HepG2 (cell line): ENCODE results near the gene GRK4. TPM values are rescaled to one million over a fixed set of nuclear protein-coding genes. Genes with fewer than 3 reads are reported as not detected.
"Not testable (repeated sequence)": the region's sequence is repeated elsewhere in the genome, so short reads cannot be mapped to it uniquely, and the experiment has no call there.

Experiments
- ATAC-seq: fragments of 200-7000 bp; cut with Tn5 transposase; 3 replicates; pipeline ENCODE4 v1.9.1; 2020; ENCODE audit warnings: mild to moderate bottlenecking, moderate library complexity
- BruUV-seq: library from RNA; stranded (reverse); fragments of 400-500 nt; replicated peaks from 2 replicates; lab custom pipeline; 2021; lab: Mats Ljungman, UMichigan
- CTCF ChIA-PET: fragments of 300-600 bp; formaldehyde crosslinking; extraction: SDS; loops from one replicate; lab custom pipeline; 2021; ENCODE audit warnings: low total read pairs, inconsistent platforms, low intra/inter-chr PET ratio; lab: Yijun Ruan, JAX
- POLR2A ChIA-PET: fragments of 350-600 bp; sonication (Branson Sonifier 250); formaldehyde crosslinking; loops from one replicate; lab custom pipeline; 2020; ENCODE audit warnings: antibody characterized with exemption, inconsistent platforms; lab: Yijun Ruan, JAX
- DNase-seq: peaks from one replicate; pipeline ENCODE4 v3.0.0-alpha.2; 2015; ENCODE audit warnings: low spot score
- FAIRE-seq: peaks from 3 replicates; lab custom pipeline; 2011; peaks lifted over from hg19 to GRCh38; lab: Jason Lieb, UNC
- H2AFZ ChIP-seq: one replicate; pipeline ENCODE4 v1.6.1; 2011; ENCODE audit warnings: low read length, inconsistent platforms
- H3K27ac ChIP-seq: fragments of 300-600 bp; 3 replicates; pipeline ENCODE4 v1.8.0; 2011; ENCODE audit warnings: mixed run types, mild to moderate bottlenecking, mixed read lengths, low read length, inconsistent platforms; ENCODE audit not compliant: insufficient read depth; ENCODE audit errors: extremely low read length
- H3K27me3 ChIP-seq, 2 experiments: fragments of 200-600 bp in 1 of 2; 2 replicates in 1 of 2; 3 replicates in 1 of 2; pipeline versions ENCODE4 v1.6.0 to v1.8.0; 2011; ENCODE audit warnings: low read length in 2 of 2, mild to moderate bottlenecking in 2 of 2, moderate library complexity in 2 of 2, inconsistent platforms in 1 of 2; ENCODE audit not compliant: insufficient read depth in 2 of 2, control insufficient read depth in 1 of 2
- H3K36me3 ChIP-seq, 2 experiments: fragments of 200-600 bp in 1 of 2; replicated peaks in 1 of 2; 2 replicates in 1 of 2; 3 replicates in 1 of 2; pipeline versions ENCODE4 v1.5.1 to v1.8.0; 2011; ENCODE audit warnings: low read length in 2 of 2, inconsistent platforms in 1 of 2; ENCODE audit not compliant: insufficient read depth in 2 of 2, control insufficient read depth in 1 of 2
- H3K4me1 ChIP-seq: 2 replicates; pipeline ENCODE4 v1.5.1; 2012; ENCODE audit warnings: low read length, inconsistent platforms; ENCODE audit not compliant: insufficient read depth
- H3K4me2 ChIP-seq: 2 replicates; pipeline ENCODE4 v1.6.0; 2011; ENCODE audit warnings: low read depth, low read length, inconsistent platforms
- H3K4me3 ChIP-seq, 3 experiments: fragments of 200-600 bp in 1 of 3; sonication (generic), shearing (Covaris generic) in 1 of 3; replicated peaks in 1 of 3; 2 replicates each; pipeline ENCODE4 v1.5.1; 2011 to 2016; ENCODE audit warnings: low read length in 3 of 3, inconsistent platforms in 2 of 3, low read depth in 2 of 3, mild to moderate bottlenecking in 2 of 3, control low read depth in 1 of 3, mixed read lengths in 1 of 3; ENCODE audit not compliant: insufficient read depth in 1 of 3
- H3K79me2 ChIP-seq: one replicate; pipeline ENCODE4 v1.6.1; 2011; ENCODE audit warnings: low read length, inconsistent platforms; ENCODE audit not compliant: insufficient read depth
- H3K9ac ChIP-seq: 2 replicates; pipeline ENCODE4 v1.6.0; 2011; ENCODE audit warnings: mild to moderate bottlenecking, low read depth, low read length, inconsistent platforms; ENCODE audit not compliant: insufficient read depth
- H3K9me3 ChIP-seq: 2 replicates; pipeline ENCODE4 v1.5.1; 2012; ENCODE audit warnings: mild to moderate bottlenecking, low read length
- H4K20me1 ChIP-seq: 2 replicates; pipeline ENCODE4 v1.6.0; 2011; ENCODE audit warnings: inconsistent platforms, mild to moderate bottlenecking, low read length, moderate library complexity; ENCODE audit not compliant: insufficient read depth
- ZNF431 ChIP-seq: sonication (generic); formaldehyde crosslinking; IDR thresholded peaks from 2 replicates; pipeline ENCODE4 v1.9.0; 2022; ENCODE audit warnings: missing genetic modification reagents, low read depth, mild to moderate bottlenecking, borderline replicate concordance
- WGBS: methylation state at CpG from one replicate; pipeline ENCODE4 v1.1.6; 2017; ENCODE audit warnings: low lambda C conversion rate; 5-methylcytosine and 5-hydroxymethylcytosine counted together
- in situ Hi-C: cut with HindIII; loops from 2 replicates; pipeline ENCODE4 v1.10.0; 2017; ENCODE audit warnings: low pct_unique_long_range_greater_than_20kb; ENCODE audit not compliant: extremely low pct_ligation_motif_present
- intact Hi-C: fragments of 100-400 bp; cut with micrococcal nuclease; formaldehyde crosslinking; loops from one replicate; pipeline ENCODE4 v1.10.0; 2022; ENCODE audit not compliant: unreplicated experiment
- polyA plus RNA-seq, 8 experiments: library from polyadenylated mRNA; depleted of rRNA in 3 of 8; stranded (reverse) in 7 of 8; unstranded in 1 of 8; fragments of >200 nt; fragmentation: Illumina TruSeq in 4 of 8; extraction: Trizol in 4 of 8; gene quantifications; 2 replicates each; pipeline versions ENCODE4 v1.2.1 to v1.2.3, GENCODE V29; 2011 to 2016; ENCODE audit warnings: low read depth in 4 of 8, missing spikeins in 1 of 8, mixed read lengths in 1 of 8; ENCODE audit not compliant: insufficient read depth in 1 of 8
- total RNA-seq, 5 experiments: library from RNA; depleted of rRNA; stranded (reverse); fragments of >200 nt; fragmentation: Illumina TruSeq; extraction: Trizol; gene quantifications; 2 replicates each; pipeline ENCODE4 v1.2.3, GENCODE V29; 2016; ENCODE audit warnings: low read depth in 1 of 5
- TF ChIP-seq, protein P1 (sequence below), 2 experiments: fragments of 450-650 bp in 1 of 2; sonication (generic) in 1 of 2; formaldehyde crosslinking in 1 of 2; IDR thresholded peaks; 2 replicates each; pipeline versions ENCODE4 v1.6.1 to v1.8.0; 2016 to 2022; ENCODE audit warnings: antibody characterized with exemption in 1 of 2, mild to moderate bottlenecking in 1 of 2, missing genetic modification reagents in 1 of 2

The GRK4 gene
- total and polyA plus RNA-seq, 2 of the 13 experiments (the other 11 are each of a cell fraction or from before 2014, with no cell fraction given) = 1.8 to 2.0 TPM

DNA sequence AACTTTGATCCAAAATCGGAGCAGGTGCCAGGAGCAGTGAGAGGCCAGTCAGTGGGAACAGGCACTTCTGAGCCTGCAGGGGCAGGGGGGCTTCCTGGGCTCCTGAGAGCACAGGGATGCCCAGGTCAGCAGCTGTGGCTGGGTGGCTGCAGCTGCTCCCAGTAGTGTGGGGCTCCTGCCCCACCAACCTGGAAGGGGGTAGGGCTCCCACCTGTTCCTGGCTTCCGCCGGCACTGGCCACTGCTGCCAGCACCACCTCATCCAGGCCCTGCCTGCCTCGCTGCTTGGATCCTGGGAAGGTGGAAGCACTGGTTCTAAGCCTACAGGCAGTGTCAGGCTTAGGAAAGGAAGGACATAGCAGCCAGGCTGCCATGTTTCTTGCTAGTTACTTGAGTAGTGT lies 18.6 kb downstream of the GRK4 start (continued):
- TF ChIP-seq, protein P1, sequence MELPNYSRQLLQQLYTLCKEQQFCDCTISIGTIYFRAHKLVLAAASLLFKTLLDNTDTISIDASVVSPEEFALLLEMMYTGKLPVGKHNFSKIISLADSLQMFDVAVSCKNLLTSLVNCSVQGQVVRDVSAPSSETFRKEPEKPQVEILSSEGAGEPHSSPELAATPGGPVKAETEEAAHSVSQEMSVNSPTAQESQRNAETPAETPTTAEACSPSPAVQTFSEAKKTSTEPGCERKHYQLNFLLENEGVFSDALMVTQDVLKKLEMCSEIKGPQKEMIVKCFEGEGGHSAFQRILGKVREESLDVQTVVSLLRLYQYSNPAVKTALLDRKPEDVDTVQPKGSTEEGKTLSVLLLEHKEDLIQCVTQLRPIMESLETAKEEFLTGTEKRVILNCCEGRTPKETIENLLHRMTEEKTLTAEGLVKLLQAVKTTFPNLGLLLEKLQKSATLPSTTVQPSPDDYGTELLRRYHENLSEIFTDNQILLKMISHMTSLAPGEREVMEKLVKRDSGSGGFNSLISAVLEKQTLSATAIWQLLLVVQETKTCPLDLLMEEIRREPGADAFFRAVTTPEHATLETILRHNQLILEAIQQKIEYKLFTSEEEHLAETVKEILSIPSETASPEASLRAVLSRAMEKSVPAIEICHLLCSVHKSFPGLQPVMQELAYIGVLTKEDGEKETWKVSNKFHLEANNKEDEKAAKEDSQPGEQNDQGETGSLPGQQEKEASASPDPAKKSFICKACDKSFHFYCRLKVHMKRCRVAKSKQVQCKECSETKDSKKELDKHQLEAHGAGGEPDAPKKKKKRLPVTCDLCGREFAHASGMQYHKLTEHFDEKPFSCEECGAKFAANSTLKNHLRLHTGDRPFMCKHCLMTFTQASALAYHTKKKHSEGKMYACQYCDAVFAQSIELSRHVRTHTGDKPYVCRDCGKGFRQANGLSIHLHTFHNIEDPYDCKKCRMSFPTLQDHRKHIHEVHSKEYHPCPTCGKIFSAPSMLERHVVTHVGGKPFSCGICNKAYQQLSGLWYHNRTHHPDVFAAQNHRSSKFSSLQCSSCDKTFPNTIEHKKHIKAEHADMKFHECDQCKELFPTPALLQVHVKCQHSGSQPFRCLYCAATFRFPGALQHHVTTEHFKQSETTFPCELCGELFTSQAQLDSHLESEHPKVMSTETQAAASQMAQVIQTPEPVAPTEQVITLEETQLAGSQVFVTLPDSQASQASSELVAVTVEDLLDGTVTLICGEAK (IDR thresholded peaks at IDR 0.05) = no peak
- TF ChIP-seq, protein P1 (CRISPR knock-in tag; IDR thresholded peaks at IDR 0.05) = no peak

DNA sequence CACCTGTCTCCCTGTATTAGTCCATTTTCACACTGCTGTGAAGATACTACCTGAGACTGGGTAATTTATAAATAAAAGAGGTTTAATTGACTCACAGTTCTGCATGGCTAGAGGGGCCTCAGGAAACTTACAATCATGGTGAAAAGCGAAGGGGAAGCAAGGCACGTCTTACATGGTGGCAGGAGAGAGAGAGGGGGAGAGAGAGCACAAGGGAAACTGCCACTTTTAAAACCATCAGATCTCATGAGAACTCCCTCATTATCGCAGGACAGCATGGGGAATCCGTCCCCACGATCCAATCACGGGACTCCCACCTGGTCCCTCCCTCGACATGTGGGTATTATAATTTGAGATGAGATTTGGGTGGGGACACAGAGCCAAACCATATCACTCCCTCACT lies 20.3 kb downstream of the GRK4 start:
- H3K36me3 ChIP-seq, FAIRE-seq, H3K9ac ChIP-seq, ATAC-seq, H3K4me3 ChIP-seq, intact Hi-C loops, POLR2A ChIA-PET, H3K27ac ChIP-seq: not testable (repeated sequence)
- TF ChIP-seq ZNF431 (CRISPR knock-in tag) = 0 out of 2 replicates have a peak, but pooled peaks have one; percentile 43
- TF ChIP-seq, all 625 proteins: peak for 1; not testable (repeated sequence) for 624
- BruUV-seq, H3K9me3 ChIP-seq, H4K20me1 ChIP-seq, DNase-seq, H3K4me1 ChIP-seq, H2AFZ ChIP-seq, CTCF ChIA-PET, H3K4me2 ChIP-seq, H3K79me2 ChIP-seq: not testable (repeated sequence)
- H3K27me3 ChIP-seq = peaks cover 1 to 10% of the 10 kb centered on the region in 2 experiments; a peak in 3 of 5 replicates
- WGBS = 13% methylated on average over 7 of the region's 7 CpGs
- in situ Hi-C loops = loop anchor here (5.0 kb wide), 1 partner anchor 54 kb away; no protein-coding TSS in a partner anchor
